ENCODE results near the gene SYT15. TPM values are rescaled to one million over a fixed set of nuclear protein-coding genes. Genes with fewer than 3 reads are reported as not detected.
A peak's percentile ranks its signal among the peaks of the same experiment; 100 is the strongest.
"Not testable (repeated sequence)": the region's sequence is repeated elsewhere in the genome, so short reads cannot be mapped to it uniquely, and the experiment has no call there.

SYT15 gene
- polyA plus RNA-seq, 3 donors = 0.23 to 0.31 TPM; not detected in 1

GRCh38 chr10:46617134-46617533 is 38.2 kb downstream of the SYT15 start:
- H3K4me3 ChIP-seq (replicated peaks in 1 of 3; ENCODE audit: low read depth in 2 of 3, low read length in 3 of 3); H3K4me3 Mint-ChIP-seq; H3K36me3 ChIP-seq (replicated peaks in 1 of 2; ENCODE audit: control insufficient read depth in 1 of 2, insufficient read depth in 2 of 2, low read length in 2 of 2); H3K4me1 Mint-ChIP-seq; intact Hi-C loops (cut with micrococcal nuclease); H3K27me3 Mint-ChIP-seq (ENCODE audit: low read depth in 3 of 3); H3K9ac ChIP-seq (ENCODE audit: insufficient read depth, low read length, poor library complexity, severe bottlenecking); H3K79me2 ChIP-seq (ENCODE audit: insufficient read depth, low read length); H3K4me2 ChIP-seq (replicated peaks; ENCODE audit: extremely low read depth, low read length, poor library complexity, severe bottlenecking); H3K36me3 Mint-ChIP-seq; H3K4me1 ChIP-seq (ENCODE audit: control insufficient read depth in 1 of 2, insufficient read depth in 2 of 2, low read length in 2 of 2); H3K9me3 ChIP-seq (replicated peaks in 1 of 2; ENCODE audit: control insufficient read depth in 1 of 2, insufficient read depth in 1 of 2, low read length in 2 of 2); H4K20me1 ChIP-seq (ENCODE audit: insufficient read depth, low read length); H3K27me3 ChIP-seq (ENCODE audit: control insufficient read depth in 2 of 2, insufficient read depth in 2 of 2, low read length in 2 of 2); H3K9me3 Mint-ChIP-seq: not testable (repeated sequence)
- peak overlapping the region in 6 of 7 donors; percentile 71 to 90 (median 84) for H3K27ac Mint-ChIP-seq
- Histone ChIP-seq H3K27ac (ENCODE audit: low read depth in 1 of 2, low read length in 2 of 2) (peak overlapping the region in 1 of 2 donors; percentile 59), H2AFZ (ENCODE audit: insufficient read depth, low read depth, low read length, poor library complexity, severe bottlenecking) (peak overlapping the region; percentile 50)
- 100% methylated on average over 1 of the region's 4 CpGs for WGBS (ENCODE audit: insufficient coverage)
- DNase-seq = peak; percentile 12 to 59 (median 20)

DNA sequence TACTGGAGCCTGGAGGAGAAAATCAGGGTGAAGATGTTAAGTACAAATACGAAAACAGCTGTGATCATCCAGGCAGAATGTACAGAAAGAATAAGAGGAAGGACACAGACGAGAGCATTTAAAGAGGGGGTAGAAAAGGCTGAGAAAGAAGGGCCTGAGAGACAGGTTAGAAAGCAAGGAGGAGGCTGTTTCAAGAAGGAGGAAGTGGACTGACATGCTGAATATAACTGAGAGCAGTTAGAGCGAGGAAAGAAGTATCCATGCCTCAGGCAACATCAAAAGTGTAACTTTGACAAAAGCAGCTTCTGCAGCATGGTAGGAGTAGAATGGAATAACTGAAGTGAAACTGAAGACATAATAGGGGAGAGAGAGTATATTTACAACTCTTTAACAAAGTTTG is 39.0 kb downstream of the SYT15 start:
- H3K9me3 Mint-ChIP-seq; H3K4me1 Mint-ChIP-seq; H3K27ac ChIP-seq (ENCODE audit: low read depth in 1 of 2, low read length in 2 of 2); H3K9me3 ChIP-seq (replicated peaks in 1 of 2; ENCODE audit: control insufficient read depth in 1 of 2, insufficient read depth in 1 of 2, low read length in 2 of 2); H3K4me3 Mint-ChIP-seq; H3K79me2 ChIP-seq (ENCODE audit: insufficient read depth, low read length); H4K20me1 ChIP-seq (ENCODE audit: insufficient read depth, low read length); H3K9ac ChIP-seq (ENCODE audit: insufficient read depth, low read length, poor library complexity, severe bottlenecking); intact Hi-C loops (cut with micrococcal nuclease); H3K36me3 ChIP-seq (replicated peaks in 1 of 2; ENCODE audit: control insufficient read depth in 1 of 2, insufficient read depth in 2 of 2, low read length in 2 of 2); H3K36me3 Mint-ChIP-seq; H3K27me3 ChIP-seq (ENCODE audit: control insufficient read depth in 2 of 2, insufficient read depth in 2 of 2, low read length in 2 of 2); H3K4me3 ChIP-seq (replicated peaks in 1 of 3; ENCODE audit: low read depth in 2 of 3, low read length in 3 of 3); H3K4me1 ChIP-seq (ENCODE audit: control insufficient read depth in 1 of 2, insufficient read depth in 2 of 2, low read length in 2 of 2); DNase-seq; H3K27me3 Mint-ChIP-seq (ENCODE audit: low read depth in 3 of 3); H2AFZ ChIP-seq (ENCODE audit: insufficient read depth, low read depth, low read length, poor library complexity, severe bottlenecking); H3K4me2 ChIP-seq (replicated peaks; ENCODE audit: extremely low read depth, low read length, poor library complexity, severe bottlenecking): not testable (repeated sequence)
- WGBS (ENCODE audit: insufficient coverage) = 57% methylated on average over 2 of the region's 3 CpGs
- peak overlapping the region in 4 of 7 donors; percentile 46 to 82 (median 75) for H3K27ac Mint-ChIP-seq

DNA sequence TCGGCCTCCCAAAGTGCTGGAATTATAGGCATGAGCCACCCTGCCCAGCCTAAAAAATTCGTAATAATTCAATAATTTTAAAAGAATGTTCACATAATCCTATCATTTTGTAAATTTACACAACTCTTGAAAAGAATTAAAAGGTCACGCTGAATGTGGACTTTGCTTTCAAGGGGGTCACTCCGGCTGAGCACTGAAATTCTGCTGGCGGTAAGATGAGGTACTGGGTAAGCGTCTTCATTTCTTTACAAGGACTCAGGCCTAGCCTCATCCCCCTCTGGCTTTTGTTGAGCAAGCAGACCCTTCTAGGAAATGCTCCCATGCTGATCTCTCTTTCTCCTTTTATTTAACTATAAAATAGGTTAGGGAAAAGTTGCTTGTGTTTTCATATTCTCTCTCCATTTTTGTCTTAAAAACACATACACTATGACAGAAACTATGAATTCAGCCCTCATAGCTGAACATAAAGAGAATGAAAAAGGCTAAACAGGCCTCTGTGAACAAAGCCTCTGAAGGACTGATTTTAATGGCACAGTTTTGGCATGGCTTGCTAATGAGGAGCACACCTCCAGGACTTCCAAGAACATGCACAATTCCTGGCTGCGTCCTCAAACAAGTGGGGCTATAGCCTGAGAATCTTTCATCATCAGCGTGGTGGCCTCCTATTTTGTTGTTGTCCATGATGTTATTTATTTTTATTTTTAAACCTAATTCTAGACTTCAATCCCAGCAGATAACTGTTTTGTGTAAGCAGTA is 45.1 kb downstream of the SYT15 start:
- not testable (repeated sequence) for H3K9ac ChIP-seq (ENCODE audit: insufficient read depth, low read length, poor library complexity, severe bottlenecking)
- WGBS (ENCODE audit: insufficient coverage) = no CpG with 5 or more reads among the region's 8 CpGs

DNA sequence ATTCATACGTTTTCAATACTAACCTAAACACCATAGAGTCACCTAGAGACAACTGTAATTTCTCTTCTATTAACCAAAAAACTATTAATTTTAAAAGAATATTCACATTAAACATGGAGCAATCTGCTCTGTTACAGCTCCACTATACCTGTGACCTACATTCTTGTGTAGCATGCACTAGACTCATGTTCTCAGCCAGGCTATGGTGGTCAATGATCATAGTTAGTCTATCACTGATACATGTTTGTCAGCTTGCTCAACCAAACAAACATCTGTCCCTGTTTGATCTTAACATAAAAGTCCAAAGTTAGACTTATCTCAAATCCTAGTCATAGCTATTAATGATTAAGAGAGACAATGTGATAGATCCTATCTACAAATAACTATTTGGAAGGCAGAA is 50.9 kb downstream of the SYT15 start:
- H3K27me3 ChIP-seq (ENCODE audit: control insufficient read depth in 2 of 2, insufficient read depth in 2 of 2, low read length in 2 of 2); H3K4me3 ChIP-seq (replicated peaks in 1 of 3; ENCODE audit: low read depth in 2 of 3, low read length in 3 of 3); H3K36me3 ChIP-seq (replicated peaks in 1 of 2; ENCODE audit: control insufficient read depth in 1 of 2, insufficient read depth in 2 of 2, low read length in 2 of 2); H3K4me1 ChIP-seq (ENCODE audit: control insufficient read depth in 1 of 2, insufficient read depth in 2 of 2, low read length in 2 of 2); H4K20me1 ChIP-seq (ENCODE audit: insufficient read depth, low read length); DNase-seq; H3K4me3 Mint-ChIP-seq; H3K27ac Mint-ChIP-seq; H3K79me2 ChIP-seq (ENCODE audit: insufficient read depth, low read length); H3K36me3 Mint-ChIP-seq; H2AFZ ChIP-seq (ENCODE audit: insufficient read depth, low read depth, low read length, poor library complexity, severe bottlenecking); H3K27me3 Mint-ChIP-seq (ENCODE audit: low read depth in 3 of 3); H3K27ac ChIP-seq (ENCODE audit: low read depth in 1 of 2, low read length in 2 of 2); H3K4me1 Mint-ChIP-seq; H3K4me2 ChIP-seq (replicated peaks; ENCODE audit: extremely low read depth, low read length, poor library complexity, severe bottlenecking); H3K9ac ChIP-seq (ENCODE audit: insufficient read depth, low read length, poor library complexity, severe bottlenecking); H3K9me3 Mint-ChIP-seq; intact Hi-C loops (cut with micrococcal nuclease); H3K9me3 ChIP-seq (replicated peaks in 1 of 2; ENCODE audit: control insufficient read depth in 1 of 2, insufficient read depth in 1 of 2, low read length in 2 of 2): not testable (repeated sequence)
- WGBS (ENCODE audit: insufficient coverage) = no CpG with 5 or more reads among the region's 1 CpG

More for the DNA sequence above, 45.1 kb downstream of the SYT15 start:
- H3K27ac Mint-ChIP-seq; H3K27me3 Mint-ChIP-seq (ENCODE audit: low read depth in 3 of 3); H3K4me1 ChIP-seq (ENCODE audit: control insufficient read depth in 1 of 2, insufficient read depth in 2 of 2, low read length in 2 of 2); H3K27me3 ChIP-seq (ENCODE audit: control insufficient read depth in 2 of 2, insufficient read depth in 2 of 2, low read length in 2 of 2); H3K36me3 Mint-ChIP-seq; H3K4me3 ChIP-seq (replicated peaks in 1 of 3; ENCODE audit: low read depth in 2 of 3, low read length in 3 of 3); H4K20me1 ChIP-seq (ENCODE audit: insufficient read depth, low read length); H3K36me3 ChIP-seq (replicated peaks in 1 of 2; ENCODE audit: control insufficient read depth in 1 of 2, insufficient read depth in 2 of 2, low read length in 2 of 2); H2AFZ ChIP-seq (ENCODE audit: insufficient read depth, low read depth, low read length, poor library complexity, severe bottlenecking); H3K4me3 Mint-ChIP-seq; intact Hi-C loops (cut with micrococcal nuclease); DNase-seq; H3K27ac ChIP-seq (ENCODE audit: low read depth in 1 of 2, low read length in 2 of 2); H3K4me2 ChIP-seq (replicated peaks; ENCODE audit: extremely low read depth, low read length, poor library complexity, severe bottlenecking); H3K4me1 Mint-ChIP-seq; H3K9me3 Mint-ChIP-seq; H3K79me2 ChIP-seq (ENCODE audit: insufficient read depth, low read length); H3K9me3 ChIP-seq (replicated peaks in 1 of 2; ENCODE audit: control insufficient read depth in 1 of 2, insufficient read depth in 1 of 2, low read length in 2 of 2): not testable (repeated sequence)
